ENCODE data around the gene WDHD1.

Gene WDHD1

DNA sequence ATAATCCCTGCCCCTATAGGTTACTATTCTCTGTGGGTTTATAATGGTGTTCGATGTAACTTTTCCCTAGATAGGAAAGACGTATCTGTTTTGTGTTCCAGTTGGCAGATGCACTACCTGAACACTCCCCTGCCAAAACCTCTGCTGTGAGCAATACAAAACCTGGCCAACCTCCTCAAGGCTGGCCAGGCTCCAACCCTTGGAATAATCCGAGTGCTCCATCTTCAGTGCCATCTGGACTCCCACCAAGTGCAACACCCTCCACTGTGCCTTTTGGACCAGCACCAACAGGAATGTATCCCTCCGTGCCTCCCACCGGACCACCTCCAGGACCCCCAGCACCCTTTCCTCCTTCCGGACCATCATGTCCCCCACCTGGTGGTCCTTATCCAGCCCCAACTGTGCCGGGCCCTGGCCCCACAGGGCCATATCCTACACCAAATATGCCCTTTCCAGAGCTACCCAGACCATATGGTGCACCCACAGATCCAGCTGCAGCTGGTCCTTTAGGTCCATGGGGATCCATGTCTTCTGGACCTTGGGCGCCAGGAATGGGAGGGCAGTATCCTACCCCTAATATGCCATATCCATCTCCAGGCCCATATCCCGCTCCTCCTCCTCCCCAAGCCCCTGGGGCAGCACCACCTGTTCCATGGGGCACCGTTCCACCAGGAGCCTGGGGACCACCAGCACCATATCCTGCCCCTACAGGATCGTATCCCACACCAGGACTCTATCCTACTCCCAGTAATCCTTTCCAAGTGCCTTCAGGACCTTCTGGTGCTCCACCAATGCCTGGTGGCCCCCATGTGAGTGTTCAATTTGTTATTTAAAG is 35.8 kb upstream of the WDHD1 start:
- Histone ChIP-seq H3K27me3 (replicated peaks; ENCODE audit: insufficient read depth, low read length) (no peaks in the 10 kb centered on the region), H4K20me1 (ENCODE audit: insufficient read depth, low read length) (no peaks in the 10 kb centered on the region), H3K9me3 (replicated peaks; ENCODE audit: insufficient read depth, low read length) (no peaks in the 10 kb centered on the region), H3K4me1 (ENCODE audit: low read length) (no peaks in the 10 kb centered on the region), H2AFZ (ENCODE audit: low read length) (no peak overlapping the region), H3K79me2 (ENCODE audit: low read length) (peaks cover 36% of the 10 kb centered on the region), H3K4me3 (ENCODE audit: low read length) (no peak overlapping the region), H3K4me2 (ENCODE audit: low read depth, low read length) (no peak overlapping the region), H3K9me2 (replicated peaks; ENCODE audit: insufficient read depth, low read length) (no peaks in the 10 kb centered on the region), H3F3A (ENCODE audit: insufficient read depth, low read length) (no peaks in the 10 kb centered on the region), H3K9ac (ENCODE audit: low read length) (no peak overlapping the region), H3K27ac (ENCODE audit: low read length) (no peak overlapping the region), H3K36me3 (replicated peaks; ENCODE audit: insufficient read depth, low read length) (no peaks in the 10 kb centered on the region)
- no peak for DNase-seq
- TF ChIP-seq CTCF (IDR thresholded peaks at IDR 0.05; ENCODE audit: low read length) (no peak), EZH2 (optimal IDR thresholded peaks at IDR 0.05; ENCODE audit: low read depth, low read length) (no peak), EZH2phosphoT487 (IDR thresholded peaks at IDR 0.05; ENCODE audit: low read length) (no peak)

DNA sequence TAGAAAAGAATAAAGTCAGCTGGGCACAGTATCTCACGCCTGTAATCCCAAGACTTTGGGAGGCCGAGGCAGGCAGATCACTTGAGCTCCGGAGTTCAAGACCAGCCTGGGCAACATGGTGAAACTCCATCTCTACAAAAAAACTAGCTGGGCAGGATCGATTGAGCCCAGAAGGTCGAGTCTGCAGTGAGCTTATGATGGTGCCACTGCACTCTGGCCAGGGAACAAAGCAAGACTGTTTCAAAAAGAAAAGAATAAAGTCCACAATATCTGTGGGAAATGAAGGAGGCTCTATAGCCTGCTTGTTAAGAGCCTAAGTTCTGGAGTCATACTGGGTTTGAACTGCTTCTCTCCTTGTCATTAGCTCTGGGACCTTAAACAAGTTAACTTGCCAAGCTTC is 32.4 kb upstream of the WDHD1 start:
- Histone ChIP-seq H3K9ac (ENCODE audit: low read length) (no peak overlapping the region), H3K4me1 (ENCODE audit: low read length) (no peaks in the 10 kb centered on the region), H2AFZ (ENCODE audit: low read length) (no peak overlapping the region), H3K27me3 (replicated peaks; ENCODE audit: insufficient read depth, low read length) (no peaks in the 10 kb centered on the region), H3K9me3 (replicated peaks; ENCODE audit: insufficient read depth, low read length) (no peaks in the 10 kb centered on the region), H3K9me2 (replicated peaks; ENCODE audit: insufficient read depth, low read length) (no peaks in the 10 kb centered on the region), H3F3A (ENCODE audit: insufficient read depth, low read length) (no peaks in the 10 kb centered on the region), H3K79me2 (ENCODE audit: low read length) (peaks cover 69% of the 10 kb centered on the region), H3K4me3 (ENCODE audit: low read length) (no peak overlapping the region), H3K27ac (ENCODE audit: low read length) (no peak overlapping the region), H3K36me3 (replicated peaks; ENCODE audit: insufficient read depth, low read length) (no peaks in the 10 kb centered on the region), H3K4me2 (ENCODE audit: low read depth, low read length) (no peak overlapping the region), H4K20me1 (ENCODE audit: insufficient read depth, low read length) (peaks cover 7% of the 10 kb centered on the region; the same call in 1 of the 2 replicates)
- DNase-seq: no peak
- TF ChIP-seq EZH2phosphoT487 (IDR thresholded peaks at IDR 0.05; ENCODE audit: low read length): no peak
- no peak for TF ChIP-seq CTCF (IDR thresholded peaks at IDR 0.05; ENCODE audit: low read length)
- no peak for TF ChIP-seq EZH2 (optimal IDR thresholded peaks at IDR 0.05; ENCODE audit: low read depth, low read length)

DNA sequence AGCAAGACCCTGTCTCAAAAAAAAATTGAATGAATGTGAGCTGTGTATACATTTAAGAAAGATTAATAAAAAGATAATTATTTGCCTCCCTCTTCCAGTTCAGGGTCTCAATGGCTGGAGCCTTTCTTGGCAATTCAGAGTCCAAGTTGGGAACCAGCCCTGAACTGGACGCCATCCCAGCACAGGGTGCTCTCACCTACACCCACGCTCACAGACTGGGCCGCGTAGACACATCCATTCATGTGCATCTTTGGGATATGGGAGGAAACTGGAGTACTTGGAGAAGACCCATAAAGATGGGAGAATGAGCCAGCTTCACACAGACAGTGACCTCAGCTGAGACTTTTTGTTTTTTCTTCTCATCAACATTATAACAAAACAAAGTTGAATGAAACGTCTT is 31.0 kb upstream of the WDHD1 start:
- TF ChIP-seq CTCF (IDR thresholded peaks at IDR 0.05; ENCODE audit: low read length) (no peak), EZH2phosphoT487 (IDR thresholded peaks at IDR 0.05; ENCODE audit: low read length) (no peak), EZH2 (optimal IDR thresholded peaks at IDR 0.05; ENCODE audit: low read depth, low read length) (no peak)
- Histone ChIP-seq H3K4me3 (ENCODE audit: low read length) (no peak overlapping the region), H3K9me3 (replicated peaks; ENCODE audit: insufficient read depth, low read length) (no peaks in the 10 kb centered on the region), H3K36me3 (replicated peaks; ENCODE audit: insufficient read depth, low read length) (no peaks in the 10 kb centered on the region), H2AFZ (ENCODE audit: low read length) (no peak overlapping the region), H3F3A (ENCODE audit: insufficient read depth, low read length) (no peaks in the 10 kb centered on the region), H3K4me1 (ENCODE audit: low read length) (no peaks in the 10 kb centered on the region), H3K4me2 (ENCODE audit: low read depth, low read length) (no peak overlapping the region), H3K79me2 (ENCODE audit: low read length) (peaks cover 83% of the 10 kb centered on the region), H3K9me2 (replicated peaks; ENCODE audit: insufficient read depth, low read length) (no peaks in the 10 kb centered on the region), H3K27ac (ENCODE audit: low read length) (no peak overlapping the region), H3K27me3 (replicated peaks; ENCODE audit: insufficient read depth, low read length) (no peaks in the 10 kb centered on the region), H4K20me1 (ENCODE audit: insufficient read depth, low read length) (peaks cover 7% of the 10 kb centered on the region; the same call in 1 of the 2 replicates), H3K9ac (ENCODE audit: low read length) (no peak overlapping the region)
- DNase-seq: no peak
